Neural progenitor cell (in vitro differentiated cells): ENCODE data around the gene PIAS1.

Experiments used
- CTCF ChIP-seq: fragments of 200-600 bp; sonication (generic); IDR thresholded peaks from 2 replicates; pipeline ENCODE4 v1.5.1; 2017; ENCODE audit warnings: antibody characterized with exemption, mild to moderate bottlenecking
- EZH2phosphoT487 ChIP-seq: fragments of 200-600 bp; sonication (generic); IDR thresholded peaks from 2 replicates; pipeline ENCODE4 v1.6.1; 2017; ENCODE audit warnings: antibody characterized with exemption

DNA sequence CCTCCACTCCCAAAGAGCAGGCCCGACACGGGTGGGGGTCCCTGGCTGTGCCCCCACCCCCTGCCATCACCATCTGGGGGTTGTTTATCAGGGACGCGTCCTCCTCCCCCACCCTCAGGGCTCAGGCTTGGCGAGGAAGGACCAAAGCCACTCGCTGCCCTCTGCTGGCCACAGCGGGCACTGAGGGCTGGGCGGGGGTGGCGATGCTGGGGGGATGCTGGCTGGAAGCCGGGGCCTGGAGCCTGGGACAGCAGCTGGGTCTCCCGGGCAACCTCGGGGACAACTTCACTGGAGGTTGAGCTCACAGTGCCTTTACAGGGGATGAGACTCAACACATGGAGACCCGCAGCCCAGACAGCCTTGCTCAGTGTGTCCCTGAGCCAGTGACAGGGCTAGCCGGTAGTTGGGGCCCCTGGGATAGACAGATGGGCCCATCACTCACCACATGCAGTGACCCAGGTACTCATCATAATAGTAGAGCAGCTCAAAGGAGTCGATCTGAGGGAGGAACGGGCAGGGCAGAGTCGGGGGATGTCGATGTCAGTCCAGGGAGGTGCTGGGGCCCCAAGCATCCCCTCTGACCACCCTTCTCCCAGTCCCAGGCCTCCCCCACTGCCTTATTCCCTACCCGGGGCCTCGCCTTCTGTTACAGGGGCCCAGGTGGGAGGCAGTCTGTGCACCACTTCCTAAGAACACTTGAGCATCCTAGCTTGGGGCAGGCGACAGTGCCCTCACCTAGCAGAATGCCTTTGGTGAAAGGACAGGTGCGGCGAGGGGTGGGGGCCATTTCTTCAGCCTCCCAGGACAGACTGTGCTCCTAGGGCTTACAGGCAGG is 156.9 kb downstream of the PIAS1 start:
- peak; percentile 86 for TF ChIP-seq CTCF
- no peak for TF ChIP-seq EZH2phosphoT487
